ENCODE results near the gene MRC2.
"Not testable (repeated sequence)": the region's sequence is repeated elsewhere in the genome, so short reads cannot be mapped to it uniquely, and the experiment has no call there.

Gene MRC2

GRCh38 chr17:62611728-62612127 lies 15.7 kb upstream of the MRC2 start:
- no peak for DNase-seq (ENCODE audit: low read depth in 4 of 4, low spot score in 1 of 4)

- DNase-seq (ENCODE audit: low read depth in 4 of 4, low spot score in 1 of 4) = not testable (repeated sequence)
Measured at GRCh38 chr17:62612289-62612688, 15.2 kb upstream of the MRC2 start.

- DNase-seq (ENCODE audit: low read depth in 4 of 4, low spot score in 1 of 4) = not testable (repeated sequence)
Measured at GRCh38 chr17:62613095-62613494, 14.4 kb upstream of the MRC2 start.

- no peak for DNase-seq (ENCODE audit: low read depth in 4 of 4, low spot score in 1 of 4)
Measured at GRCh38 chr17:62614142-62614541, 13.3 kb upstream of the MRC2 start.

- DNase-seq (ENCODE audit: low read depth in 4 of 4, low spot score in 1 of 4) = no peak
Measured at GRCh38 chr17:62615503-62615902, 12.0 kb upstream of the MRC2 start.

GRCh38 chr17:62616993-62617893 lies 10.2 kb upstream of the MRC2 start:
- DNase-seq (ENCODE audit: low read depth in 4 of 4, low spot score in 1 of 4) = no peak

- no peak for DNase-seq (ENCODE audit: low read depth in 4 of 4, low spot score in 1 of 4)
Measured at GRCh38 chr17:62617894-62618472, 9.5 kb upstream of the MRC2 start.

GRCh38 chr17:62618647-62619416 lies 8.6 kb upstream of the MRC2 start:
- DNase-seq (ENCODE audit: low read depth in 4 of 4, low spot score in 1 of 4) = no peak

- DNase-seq (ENCODE audit: low read depth in 4 of 4, low spot score in 1 of 4) = no peak
Measured at GRCh38 chr17:62619417-62620155, 7.9 kb upstream of the MRC2 start.

- DNase-seq (ENCODE audit: low read depth in 4 of 4, low spot score in 1 of 4) = no peak
Measured at GRCh38 chr17:62621223-62621622, 6.2 kb upstream of the MRC2 start.

GRCh38 chr17:62625184-62625869 lies 2.1 kb upstream of the MRC2 start:
- no peak for DNase-seq (ENCODE audit: low read depth in 4 of 4, low spot score in 1 of 4)

GRCh38 chr17:62625870-62626200 lies 1.6 kb upstream of the MRC2 start:
- DNase-seq (ENCODE audit: low read depth in 4 of 4, low spot score in 1 of 4) = no peak

- peak in 1 of 4 experiments; percentile 11 for DNase-seq (ENCODE audit: low read depth in 4 of 4, low spot score in 1 of 4)
Measured at GRCh38 chr17:62626719-62627218, 701 bp upstream of the MRC2 start.

- peak in 2 of 4 experiments; percentile 23 to 44 for DNase-seq (ENCODE audit: low read depth in 4 of 4, low spot score in 1 of 4)
Measured at GRCh38 chr17:62627904-62628633, 599 bp downstream of the MRC2 start.

- DNase-seq (ENCODE audit: low read depth in 4 of 4, low spot score in 1 of 4) = no peak
Measured at GRCh38 chr17:62628831-62629555, 1.5 kb downstream of the MRC2 start.

GRCh38 chr17:62629556-62630364 lies 2.3 kb downstream of the MRC2 start:
- DNase-seq (ENCODE audit: low read depth in 4 of 4, low spot score in 1 of 4) = no peak

GRCh38 chr17:62630365-62631085 lies 3.1 kb downstream of the MRC2 start:
- no peak for DNase-seq (ENCODE audit: low read depth in 4 of 4, low spot score in 1 of 4)
